Cardiac muscle cell (in vitro differentiated cells and primary cell): ENCODE measurements around the gene NCKAP5L. TPM values are rescaled to one million over a fixed set of nuclear protein-coding genes. Genes with fewer than 3 reads are reported as not detected.

Experiments
- DNase-seq, 2 donors: peaks; one replicate each; pipeline versions ENCODE4 v3.0.0 to v3.0.0-alpha.2; 2010 to 2017; ENCODE audit warnings: low read depth in 1 of 2, low spot score in 1 of 2
- H3K27ac ChIP-seq: fragments of 200-600 bp; sonication (generic); 2 replicates; pipeline ENCODE4 v1.5.1; 2016
- H3K27me3 ChIP-seq: fragments of 200-600 bp; sonication (generic); 2 replicates; pipeline ENCODE4 v1.6.0; 2016; ENCODE audit warnings: control low read depth
- H3K36me3 ChIP-seq: fragments of 200-600 bp; sonication (generic); 2 replicates; pipeline ENCODE4 v1.5.1; 2016; ENCODE audit warnings: control low read depth
- H3K4me1 ChIP-seq: fragments of 200-600 bp; sonication (generic); 2 replicates; pipeline ENCODE4 v1.8.1; 2017; ENCODE audit warnings: low read depth, mild to moderate bottlenecking, mixed run types
- H3K4me3 ChIP-seq: fragments of 200-600 bp; sonication (generic); 2 replicates; pipeline ENCODE4 v1.5.1; 2016; ENCODE audit warnings: mild to moderate bottlenecking
- H3K9me3 ChIP-seq: fragments of 200-600 bp; sonication (generic); 2 replicates; pipeline ENCODE4 v1.5.1; 2017; ENCODE audit warnings: low read depth, mild to moderate bottlenecking, control low read depth
- CTCF ChIP-seq: IDR thresholded peaks from 2 replicates; pipeline ENCODE4 v1.5.1; 2012; ENCODE audit warnings: low read depth, mild to moderate bottlenecking, low read length
- polyA plus RNA-seq: library from polyadenylated mRNA; unstranded; fragments of >200 nt; fragmentation: Nextera tagmentation; extraction: Ambion mirVana; gene quantifications from 2 replicates; pipeline ENCODE4 v1.2.1, GENCODE V29; 2016
- total RNA-seq: library from RNA; depleted of rRNA; stranded (reverse); fragments of >200 nt; gene quantifications from 2 replicates; pipeline ENCODE4 v1.2.3, GENCODE V29; 2016

The NCKAP5L gene
- total and polyA plus RNA-seq, 2 experiments from 2014 or later = 32.0 to 61.1 TPM

GRCh38 chr12:49813131-49813530, 15.1 kb downstream of the NCKAP5L start:
- H3K36me3 ChIP-seq = no peaks in the 10 kb centered on the region
- DNase-seq = no peak
- H3K4me3 ChIP-seq = no peak overlapping the region
- TF ChIP-seq CTCF = no peak
- H3K27ac ChIP-seq = no peak overlapping the region
- peaks cover 31% of the 10 kb centered on the region for H3K4me1 ChIP-seq
- no peaks in the 10 kb centered on the region for H3K27me3 ChIP-seq
- H3K9me3 ChIP-seq = no peaks in the 10 kb centered on the region

- Histone ChIP-seq H3K27me3 (no peaks in the 10 kb centered on the region), H3K36me3 (no peaks in the 10 kb centered on the region), H3K27ac (peak overlapping the region; percentile 84), H3K4me3 (no peak overlapping the region), H3K9me3 (no peaks in the 10 kb centered on the region), H3K4me1 (peaks cover 31% of the 10 kb centered on the region)
- no peak for DNase-seq
- no peak for TF ChIP-seq CTCF
Measured at GRCh38 chr12:49811961-49812401, 16.2 kb downstream of the NCKAP5L start.

GRCh38 chr12:49811136-49811535, 17.1 kb downstream of the NCKAP5L start:
- peak overlapping the region; percentile 84 for H3K27ac ChIP-seq
- no peak for TF ChIP-seq CTCF
- H3K4me3 ChIP-seq = no peak overlapping the region
- H3K9me3 ChIP-seq = no peaks in the 10 kb centered on the region
- DNase-seq = no peak
- H3K27me3 ChIP-seq = no peaks in the 10 kb centered on the region
- H3K4me1 ChIP-seq = peaks cover 31% of the 10 kb centered on the region
- no peaks in the 10 kb centered on the region for H3K36me3 ChIP-seq

GRCh38 chr12:49809906-49810389, 18.3 kb downstream of the NCKAP5L start:
- TF ChIP-seq CTCF = no peak
- H3K36me3 ChIP-seq = no peaks in the 10 kb centered on the region
- no peak overlapping the region for H3K4me3 ChIP-seq
- peak overlapping the region; percentile 84 for H3K27ac ChIP-seq
- DNase-seq = no peak
- peaks cover 31% of the 10 kb centered on the region for H3K4me1 ChIP-seq
- H3K9me3 ChIP-seq = no peaks in the 10 kb centered on the region
- no peaks in the 10 kb centered on the region for H3K27me3 ChIP-seq

GRCh38 chr12:49809381-49809905, 18.8 kb downstream of the NCKAP5L start:
- Histone ChIP-seq H3K27me3 (no peaks in the 10 kb centered on the region), H3K4me1 (peaks cover 31% of the 10 kb centered on the region), H3K27ac (peak overlapping the region; percentile 84), H3K4me3 (no peak overlapping the region), H3K36me3 (peaks cover 1% of the 10 kb centered on the region), H3K9me3 (no peaks in the 10 kb centered on the region)
- TF ChIP-seq CTCF = no peak
- peak in 1 of 2 donors; percentile 42 for DNase-seq
